WI38 (cell line): ENCODE measurements around the gene TACO1.

Experiments
- H3K4me3 ChIP-seq: 2 replicates; pipeline ENCODE4 v1.5.1; 2011; ENCODE audit warnings: low read depth, mild to moderate bottlenecking, control low read depth, low read length
- TF ChIP-seq, protein P1 (sequence below): IDR thresholded peaks from 2 replicates; pipeline ENCODE4 v1.5.1; 2012; ENCODE audit warnings: low read depth, mild to moderate bottlenecking, control low read depth, low read length

Gene TACO1

DNA sequence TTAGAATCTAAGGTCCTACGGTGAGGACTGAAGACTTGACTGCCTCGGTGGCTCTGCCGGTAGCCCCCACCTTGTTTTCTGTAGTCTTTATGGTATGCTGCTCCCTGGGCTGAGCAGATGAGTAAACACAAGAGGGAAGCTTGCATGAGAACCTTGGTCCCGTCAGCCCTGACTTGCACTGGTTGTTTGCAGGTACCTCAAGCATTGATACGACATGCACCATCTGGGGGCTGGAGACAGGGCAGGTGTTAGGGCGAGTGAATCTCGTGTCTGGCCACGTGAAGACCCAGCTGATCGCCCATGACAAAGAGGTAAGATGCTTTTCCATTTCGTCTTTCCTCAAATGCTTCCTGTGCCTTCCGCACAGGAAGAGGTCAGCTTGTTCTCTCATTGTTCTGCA, 21.1 kb upstream of the TACO1 start:
- H3K4me3 ChIP-seq, result no peak overlapping the region
- TF ChIP-seq, protein P1, sequence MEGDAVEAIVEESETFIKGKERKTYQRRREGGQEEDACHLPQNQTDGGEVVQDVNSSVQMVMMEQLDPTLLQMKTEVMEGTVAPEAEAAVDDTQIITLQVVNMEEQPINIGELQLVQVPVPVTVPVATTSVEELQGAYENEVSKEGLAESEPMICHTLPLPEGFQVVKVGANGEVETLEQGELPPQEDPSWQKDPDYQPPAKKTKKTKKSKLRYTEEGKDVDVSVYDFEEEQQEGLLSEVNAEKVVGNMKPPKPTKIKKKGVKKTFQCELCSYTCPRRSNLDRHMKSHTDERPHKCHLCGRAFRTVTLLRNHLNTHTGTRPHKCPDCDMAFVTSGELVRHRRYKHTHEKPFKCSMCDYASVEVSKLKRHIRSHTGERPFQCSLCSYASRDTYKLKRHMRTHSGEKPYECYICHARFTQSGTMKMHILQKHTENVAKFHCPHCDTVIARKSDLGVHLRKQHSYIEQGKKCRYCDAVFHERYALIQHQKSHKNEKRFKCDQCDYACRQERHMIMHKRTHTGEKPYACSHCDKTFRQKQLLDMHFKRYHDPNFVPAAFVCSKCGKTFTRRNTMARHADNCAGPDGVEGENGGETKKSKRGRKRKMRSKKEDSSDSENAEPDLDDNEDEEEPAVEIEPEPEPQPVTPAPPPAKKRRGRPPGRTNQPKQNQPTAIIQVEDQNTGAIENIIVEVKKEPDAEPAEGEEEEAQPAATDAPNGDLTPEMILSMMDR, result no peak

DNA sequence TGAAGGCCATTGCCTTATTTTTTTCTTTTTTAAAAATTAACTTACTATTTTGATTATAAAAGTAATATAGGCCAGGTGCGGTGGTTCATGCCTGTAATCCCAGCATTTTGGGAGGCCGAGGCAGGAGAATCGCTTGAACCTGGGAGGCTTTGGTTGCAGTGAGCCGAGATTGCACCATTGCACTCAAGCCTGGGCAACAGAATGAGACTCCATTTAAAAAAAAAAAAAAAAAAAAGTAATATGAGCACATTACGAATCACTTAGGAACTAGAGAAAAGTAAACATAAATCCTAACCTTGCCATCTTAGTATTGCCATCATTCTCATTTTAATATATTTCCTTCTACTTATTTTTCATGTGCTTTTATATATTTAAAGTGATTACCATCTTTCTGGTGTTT, 12.9 kb upstream of the TACO1 start:
- TF ChIP-seq, protein P1, result no peak
- H3K4me3 ChIP-seq, result no peak overlapping the region

DNA sequence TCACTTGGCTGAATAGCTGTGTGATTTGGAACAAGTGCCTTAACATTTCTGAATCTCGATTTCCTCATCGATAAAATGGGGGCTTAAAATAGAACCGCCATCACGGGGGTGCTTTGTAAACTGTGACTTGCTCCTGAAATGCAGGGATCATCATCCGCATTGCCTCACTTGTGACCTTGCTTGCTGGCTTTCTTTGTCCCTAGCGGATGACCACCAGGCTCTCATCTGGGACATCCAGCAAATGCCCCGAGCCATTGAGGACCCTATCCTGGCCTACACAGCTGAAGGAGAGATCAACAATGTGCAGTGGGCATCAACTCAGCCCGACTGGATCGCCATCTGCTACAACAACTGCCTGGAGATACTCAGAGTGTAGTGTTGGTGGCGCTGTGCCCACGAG, 11.9 kb upstream of the TACO1 start:
- TF ChIP-seq, protein P1, result no peak
- H3K4me3 ChIP-seq, result no peak overlapping the region

DNA sequence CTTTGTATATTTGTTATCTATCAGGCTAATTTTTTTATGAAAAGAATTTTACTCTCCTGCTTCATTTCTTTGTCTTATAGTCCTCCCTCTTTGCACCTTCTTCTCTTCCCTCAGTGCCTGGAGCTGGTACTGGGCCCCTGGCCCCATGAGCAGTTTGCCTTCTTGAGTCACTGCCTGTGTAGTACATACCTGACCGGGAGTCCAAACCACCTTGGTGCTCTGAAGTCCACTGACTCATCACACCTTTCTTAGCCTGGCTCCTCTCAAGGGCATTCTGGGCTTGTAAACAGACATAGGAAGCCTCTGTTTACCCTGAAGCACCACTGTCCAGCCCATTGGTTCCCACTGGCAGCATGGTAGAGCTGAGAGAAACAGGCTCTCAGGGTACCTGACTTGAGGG, 11.0 kb upstream of the TACO1 start:
- TF ChIP-seq, protein P1, result no peak
- no peak overlapping the region for H3K4me3 ChIP-seq

DNA sequence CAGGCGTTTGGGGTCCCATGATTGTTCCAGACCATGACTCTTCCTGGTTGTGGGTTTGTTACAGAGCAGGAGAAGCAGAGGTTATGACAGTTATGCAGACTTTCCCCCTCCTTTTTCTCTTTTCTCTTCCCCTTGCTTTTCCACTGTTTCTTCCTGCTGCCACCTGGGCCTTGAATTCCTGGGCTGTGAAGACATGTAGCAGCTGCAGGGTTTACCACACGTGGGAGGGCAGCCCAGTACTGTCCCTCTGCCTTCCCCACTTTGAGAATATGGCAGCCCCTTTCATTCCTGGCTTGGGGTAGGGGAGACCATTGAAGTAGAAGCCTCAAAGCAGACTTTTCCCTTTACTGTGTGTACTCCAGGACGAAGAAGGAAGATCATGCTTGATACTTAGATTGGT, 7.9 kb upstream of the TACO1 start:
- TF ChIP-seq, protein P1, result no peak
- H3K4me3 ChIP-seq, result no peak overlapping the region

DNA sequence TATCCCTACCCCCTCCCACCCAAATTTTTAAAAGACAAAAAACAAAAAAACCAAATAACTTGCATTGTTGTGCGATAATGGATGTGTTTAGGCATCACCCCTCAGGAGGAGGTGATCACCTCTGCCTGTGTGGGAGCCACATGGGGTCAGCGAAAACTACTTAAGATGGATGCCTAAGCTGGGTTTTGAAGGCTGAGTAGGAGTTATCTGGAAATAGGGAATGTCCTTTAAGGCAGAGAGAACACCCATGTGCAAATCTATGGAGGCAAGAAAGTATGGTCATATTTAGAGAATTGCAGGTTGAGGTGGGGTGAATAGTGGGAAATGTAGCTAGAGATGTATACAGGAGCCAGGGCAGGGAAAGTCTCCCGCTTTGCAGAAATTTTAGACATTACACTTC, 5.6 kb upstream of the TACO1 start:
- TF ChIP-seq, protein P1, result no peak
- no peak overlapping the region for H3K4me3 ChIP-seq

DNA sequence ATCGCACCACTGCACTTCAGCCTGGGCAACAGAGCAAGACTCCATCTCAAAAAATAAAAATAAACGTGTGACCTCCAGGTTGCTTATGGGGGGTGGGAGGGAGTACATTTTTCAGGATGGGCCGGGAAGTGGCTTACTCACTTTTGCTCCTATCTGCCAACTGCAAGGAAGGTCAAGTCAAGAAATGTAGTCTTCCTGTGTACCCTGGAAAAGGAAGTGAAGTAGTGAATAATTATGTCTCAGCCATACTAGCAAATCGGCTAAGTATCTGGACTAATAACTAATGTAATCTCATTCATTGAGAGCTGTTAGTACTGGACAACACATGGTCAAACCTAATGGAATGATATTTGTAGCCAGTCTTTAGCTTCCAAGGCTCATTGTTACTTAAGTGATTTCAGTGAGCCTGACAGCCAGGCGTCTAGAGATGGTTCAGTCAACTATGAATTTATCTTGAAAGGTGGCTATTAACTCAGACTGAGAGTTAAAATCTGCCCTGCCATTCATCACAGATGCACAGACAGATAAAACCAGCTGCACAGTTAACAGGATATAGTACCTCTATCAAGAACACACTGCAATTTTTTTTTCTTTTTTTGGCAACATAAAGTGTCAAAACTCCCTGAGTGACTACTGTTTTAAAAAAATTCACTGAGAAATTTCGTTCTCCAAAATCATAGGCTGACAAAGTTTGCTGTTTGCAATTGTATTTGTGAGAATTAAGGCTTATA, 3.7 kb upstream of the TACO1 start:
- TF ChIP-seq, protein P1, result no peak
- no peak overlapping the region for H3K4me3 ChIP-seq
